Activated CD4-positive, alpha-beta T cell treated with anti-CD3 and anti-CD28 coated beads for 1 hour (primary cell): Measurements from ENCODE around the gene TRIL.
A peak's percentile ranks its signal among the peaks of the same experiment; 100 is the strongest.

Experiments
- DNase-seq: peaks from one replicate; pipeline ENCODE4 v3.0.0-alpha.2; 2020

TRIL gene

DNA sequence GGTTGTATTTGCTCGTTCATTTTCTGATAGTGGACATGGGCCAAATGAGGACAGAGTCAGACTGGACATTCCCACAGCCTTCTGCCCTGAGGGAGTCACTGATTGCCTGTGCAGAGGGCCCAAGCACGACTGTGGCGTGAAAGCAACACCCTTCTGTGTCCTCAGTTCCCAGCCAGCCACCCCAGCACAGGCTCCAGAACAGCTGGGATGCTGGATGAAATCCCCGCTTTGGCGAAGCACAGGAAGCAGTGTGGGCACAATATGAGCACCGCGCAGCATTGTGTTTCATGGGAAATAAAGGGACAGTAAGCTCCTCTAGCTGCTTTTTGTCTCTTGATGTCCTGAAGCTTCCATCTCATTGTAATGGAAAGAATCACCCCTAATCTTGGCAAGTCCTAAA lies 20.5 kb downstream of the TRIL start:
- no peak for DNase-seq

DNA sequence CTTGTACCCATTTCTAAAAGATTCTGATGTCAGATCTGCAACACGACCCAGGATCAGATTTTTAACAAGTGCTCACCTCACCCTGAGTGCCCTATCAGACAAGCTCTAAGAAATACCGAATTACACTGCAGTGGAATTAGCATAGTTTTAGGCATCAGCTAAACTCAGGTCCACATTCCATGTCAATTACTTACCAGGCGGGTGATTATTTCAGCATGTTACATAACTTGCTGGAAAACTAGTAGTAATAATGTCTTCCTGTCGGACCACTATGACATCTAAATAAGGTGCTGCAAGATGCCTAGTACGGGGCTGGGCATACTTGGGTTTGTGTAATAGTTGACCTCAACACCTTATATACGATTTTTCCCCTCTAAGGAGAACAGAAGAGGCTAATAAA lies 21.0 kb downstream of the TRIL start:
- no peak for DNase-seq

DNA sequence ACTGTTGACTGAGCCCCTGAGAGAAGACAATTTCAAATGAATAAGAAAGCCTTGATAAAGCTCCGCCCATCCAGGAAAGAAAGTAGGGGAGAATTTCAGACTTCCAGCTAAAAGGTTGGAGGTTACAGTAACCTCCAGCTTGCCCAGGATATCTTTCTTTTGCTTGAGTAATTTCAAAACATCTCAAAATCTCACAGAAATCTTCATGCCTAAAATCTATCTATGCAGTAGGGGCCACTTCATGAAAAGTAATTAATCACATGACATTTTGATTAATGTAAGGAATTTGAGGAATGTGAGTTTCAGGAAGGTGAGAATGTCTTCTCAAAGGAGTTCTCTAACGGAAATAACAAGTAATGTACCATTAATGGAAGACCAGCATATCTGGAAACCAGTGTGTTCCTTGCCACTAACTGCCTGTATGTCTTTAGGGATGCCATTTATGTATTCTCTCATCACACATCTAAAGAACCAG lies 24.2 kb downstream of the TRIL start:
- DNase-seq: no peak

DNA sequence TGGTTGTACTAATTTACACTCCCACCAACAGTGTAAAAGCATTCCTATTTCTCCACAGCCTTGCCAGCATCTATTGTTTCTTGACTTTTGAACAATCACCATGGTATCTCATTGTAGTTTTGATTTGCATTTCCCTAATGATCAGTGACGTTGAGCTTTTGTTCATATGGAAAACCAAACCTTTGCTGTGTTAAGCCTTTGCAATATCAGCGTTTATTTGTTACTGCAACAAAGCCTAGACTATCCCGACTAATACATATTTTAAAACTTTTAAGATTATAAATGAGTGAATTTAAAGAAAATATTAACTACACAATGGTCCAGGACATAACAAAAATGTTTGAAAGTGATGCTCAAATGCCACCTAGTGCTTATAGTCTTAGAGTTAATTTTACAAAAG lies 26.6 kb downstream of the TRIL start:
- no peak for DNase-seq

DNA sequence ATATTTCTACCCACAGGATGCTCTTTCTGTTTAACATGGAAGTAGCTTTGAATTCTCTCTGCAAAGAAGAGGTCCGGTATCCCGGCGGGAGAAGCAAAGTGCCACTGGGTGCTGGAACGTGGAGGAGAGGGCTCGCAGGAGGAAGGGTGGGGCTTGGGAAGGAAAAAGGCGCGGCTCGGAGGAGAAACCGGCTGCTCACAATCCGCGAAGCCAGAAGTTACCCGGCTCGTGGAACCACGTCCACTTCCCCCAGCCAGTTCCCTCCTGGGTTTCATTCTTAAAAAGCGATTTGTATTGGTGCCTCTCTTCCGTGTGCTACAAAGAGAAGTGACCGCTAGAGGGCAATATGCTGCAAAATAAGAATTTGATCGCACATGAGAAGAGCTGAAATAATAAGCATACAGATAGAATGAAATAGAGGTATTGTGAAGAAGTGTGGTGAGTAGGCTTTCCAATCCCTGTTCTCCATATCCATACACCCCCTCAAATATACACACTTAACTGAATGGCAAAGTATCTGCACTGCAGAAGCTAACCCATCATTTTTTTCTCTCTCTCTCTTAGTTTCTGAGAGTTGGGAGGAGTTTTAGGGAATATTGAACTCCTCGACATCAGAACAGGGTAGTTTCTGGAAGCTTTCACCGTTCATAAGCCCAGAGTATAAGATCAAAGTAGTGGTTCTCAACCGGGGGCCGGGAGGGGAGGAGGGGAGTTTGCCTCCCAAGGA lies 31.1 kb downstream of the TRIL start:
- DNase-seq: peak; percentile 15

DNA sequence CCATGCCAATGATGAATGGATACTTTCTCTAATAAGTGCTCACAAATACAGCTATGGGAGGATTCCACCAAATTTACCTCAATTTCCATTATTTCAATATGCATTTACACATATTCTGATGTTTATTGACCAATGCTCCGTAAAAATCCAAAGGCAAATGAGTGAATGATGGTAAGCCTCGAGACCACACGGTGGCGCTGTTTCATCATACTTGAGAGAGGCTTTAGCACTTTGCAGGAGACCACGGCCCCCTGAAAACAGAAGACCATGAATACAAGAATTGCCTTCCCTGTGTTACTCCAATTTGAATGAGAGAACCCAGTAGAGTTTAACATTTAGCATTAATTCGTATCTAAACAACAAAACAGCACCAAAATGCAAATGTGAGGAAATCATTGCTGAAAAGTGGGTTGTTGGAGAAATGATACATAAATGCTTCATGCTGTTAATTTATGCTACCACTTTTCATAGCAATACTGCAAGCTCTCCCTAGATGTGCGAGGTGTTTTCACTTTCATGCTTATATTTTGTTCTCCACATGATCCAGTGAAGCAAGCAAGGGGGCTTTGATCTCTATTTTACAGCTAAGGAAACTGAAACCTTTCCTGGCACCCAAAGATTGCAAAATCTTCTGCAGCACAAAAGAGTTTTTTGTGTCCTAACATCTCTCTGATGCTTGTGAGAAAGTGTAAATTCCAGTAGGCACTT lies 35.4 kb downstream of the TRIL start:
- peak; percentile 31 for DNase-seq

DNA sequence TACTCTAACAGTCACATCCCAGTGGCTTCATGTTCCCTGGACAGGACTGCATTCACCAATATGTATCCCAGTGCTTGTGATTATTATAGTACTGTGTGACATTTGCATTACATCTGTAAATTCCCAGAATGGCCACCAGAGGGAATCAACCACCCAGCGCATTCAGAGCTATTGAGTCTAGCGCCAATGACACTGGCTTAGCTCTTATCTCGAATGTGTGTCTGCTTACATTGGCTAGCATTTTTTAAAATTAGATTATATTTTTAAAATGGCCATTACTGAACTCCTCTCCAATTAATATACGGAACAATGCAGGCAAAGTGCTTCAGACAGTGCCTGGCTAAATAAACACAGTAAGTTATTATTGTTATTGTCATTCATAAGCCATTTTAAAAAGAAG lies 36.3 kb downstream of the TRIL start:
- DNase-seq: no peak

DNA sequence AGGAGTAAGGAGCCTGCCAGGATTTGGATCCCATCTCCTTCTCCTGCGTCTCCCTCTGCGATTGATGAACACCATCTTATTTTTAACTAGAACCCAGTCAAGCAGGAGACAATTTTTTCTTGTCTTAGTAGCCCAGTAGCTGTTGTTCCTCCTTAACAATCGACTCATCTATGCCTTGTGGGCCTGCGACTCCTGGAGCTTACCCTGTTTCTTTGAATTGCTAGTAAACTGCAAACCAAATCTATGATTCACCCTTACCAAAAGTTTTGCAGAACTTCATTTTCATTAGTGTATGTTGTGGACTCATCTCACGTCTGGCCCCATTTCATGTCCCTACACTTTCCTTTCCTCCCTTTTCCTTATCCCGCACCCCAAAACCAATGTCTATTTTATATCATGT lies 37.7 kb downstream of the TRIL start:
- no peak for DNase-seq

DNA sequence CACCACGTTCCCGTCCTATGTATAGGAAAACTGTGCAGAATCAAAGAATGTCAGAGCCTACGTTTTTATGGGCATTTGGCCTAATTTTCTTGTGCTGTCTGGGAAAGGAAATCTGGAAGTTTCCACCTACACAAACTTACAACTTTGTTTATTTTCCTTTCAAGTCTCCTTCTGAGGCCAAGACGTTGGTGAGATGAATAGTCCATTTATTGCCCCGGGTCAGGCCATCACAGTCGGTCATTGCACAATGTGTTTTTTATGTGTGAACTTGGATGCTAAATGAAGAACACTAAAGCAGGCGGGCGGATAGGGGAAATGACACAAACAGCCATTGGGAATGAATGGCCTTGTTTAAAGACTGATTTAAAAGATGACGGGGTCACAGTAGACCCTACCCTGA lies 38.6 kb downstream of the TRIL start:
- no peak for DNase-seq

DNA sequence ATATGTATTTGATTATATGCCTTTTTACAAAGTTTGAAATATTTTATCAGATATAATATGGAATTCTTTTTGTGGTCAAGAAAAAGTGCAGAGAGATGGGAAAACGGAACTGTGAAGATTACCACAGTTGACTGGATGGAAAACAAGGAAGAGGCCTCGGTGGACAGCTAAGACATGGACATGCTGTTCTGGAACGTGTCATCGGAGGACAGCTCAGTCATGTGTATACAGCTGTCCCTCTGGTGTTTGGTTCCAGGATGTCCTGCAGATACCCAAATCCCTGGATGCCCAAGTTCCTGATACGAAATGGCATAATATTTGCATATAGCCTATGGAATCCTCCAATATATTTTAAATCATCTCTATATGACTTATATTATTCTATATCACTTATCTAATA lies 49.4 kb downstream of the TRIL start:
- no peak for DNase-seq

DNA sequence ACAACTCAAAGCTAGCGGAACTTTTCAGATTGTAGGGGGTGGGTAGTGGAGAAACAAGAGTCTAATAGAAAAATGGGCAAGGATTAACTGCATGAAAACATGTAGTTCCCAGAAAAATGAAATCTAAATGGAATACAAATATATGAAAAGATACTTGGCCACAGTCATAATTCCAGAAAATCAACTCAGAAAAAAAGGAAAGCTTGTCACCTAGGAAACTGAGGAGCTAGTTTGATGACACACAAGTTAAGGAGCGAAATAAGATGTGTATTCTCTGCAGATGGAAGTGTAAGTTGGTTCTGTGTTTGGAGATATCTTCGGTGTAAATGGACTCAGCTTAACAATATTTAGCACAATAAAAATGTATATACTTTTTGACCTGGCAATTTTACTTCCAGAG lies 52.7 kb downstream of the TRIL start:
- no peak for DNase-seq

DNA sequence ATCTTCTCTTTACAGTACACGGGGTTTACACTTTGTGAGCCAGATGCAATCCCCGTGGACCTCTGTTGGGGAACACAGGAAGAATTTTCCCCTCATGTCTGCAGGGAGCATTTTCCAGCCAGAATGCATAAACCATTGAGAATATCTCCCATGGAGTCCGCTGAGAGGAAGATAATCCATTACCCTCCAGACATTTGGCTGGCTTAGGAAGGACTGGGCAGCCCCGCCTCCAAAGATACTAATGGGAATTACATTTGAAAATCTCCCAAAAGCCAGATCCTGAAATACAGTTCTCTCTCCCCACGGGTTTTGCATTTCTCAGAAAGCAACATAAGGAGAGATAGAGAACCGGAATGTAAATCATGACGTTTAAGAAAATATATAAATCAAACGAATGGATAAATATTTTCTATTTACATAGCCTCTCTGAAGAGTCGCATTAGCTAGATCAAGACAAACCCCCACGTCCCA lies 53.5 kb downstream of the TRIL start:
- no peak for DNase-seq

DNA sequence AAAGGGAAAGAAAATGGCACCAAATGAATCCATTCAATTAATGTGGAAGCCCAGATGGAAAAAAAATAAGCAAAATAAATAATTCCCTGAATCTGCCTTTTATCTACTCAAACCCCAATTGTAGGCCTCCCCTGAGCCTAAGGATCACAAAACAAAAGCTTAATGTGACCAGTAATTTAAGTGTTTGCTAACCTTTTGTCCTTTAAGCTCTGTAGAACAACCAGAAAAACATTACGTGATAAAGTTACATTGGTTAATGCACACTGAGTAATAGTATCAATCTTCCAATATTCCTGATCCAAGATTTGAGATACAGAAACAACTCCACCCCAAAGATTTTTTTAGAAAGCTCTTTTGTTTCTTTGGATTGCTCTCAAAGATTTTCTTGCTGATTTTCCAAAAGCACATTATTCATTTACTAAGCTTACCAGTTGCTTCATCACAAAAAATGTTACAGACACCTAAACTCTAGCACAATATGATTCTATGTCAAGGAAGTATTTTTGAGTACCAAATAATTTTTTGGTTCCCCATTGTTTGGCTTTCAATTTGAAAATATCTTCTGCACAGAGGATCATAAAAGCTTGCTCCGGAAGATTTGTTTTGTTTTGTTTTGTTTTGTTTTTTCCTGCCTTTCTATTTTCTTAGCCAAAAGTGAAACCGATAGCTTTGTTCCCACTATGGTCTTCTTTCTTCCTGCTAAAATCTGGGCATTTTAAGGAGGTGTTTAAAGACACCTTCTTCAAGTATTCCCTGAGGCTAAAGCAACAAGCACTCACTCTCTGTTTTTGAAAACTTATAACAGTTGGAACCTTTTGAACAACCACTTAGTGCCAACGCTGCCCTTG lies 54.2 kb downstream of the TRIL start:
- DNase-seq: no peak
